IPS DF 4.7 (cell line): Measurements from ENCODE around the gene MYCBPAP.
"Not testable (repeated sequence)": the region's sequence is repeated elsewhere in the genome, so short reads cannot be mapped to it uniquely, and the experiment has no call there.

Source experiments
- DNase-seq: peaks from one replicate; pipeline ENCODE4 v3.0.0-alpha.2; 2013; ENCODE audit warnings: low spot score; ENCODE audit errors: extremely low read depth

The MYCBPAP gene

DNA sequence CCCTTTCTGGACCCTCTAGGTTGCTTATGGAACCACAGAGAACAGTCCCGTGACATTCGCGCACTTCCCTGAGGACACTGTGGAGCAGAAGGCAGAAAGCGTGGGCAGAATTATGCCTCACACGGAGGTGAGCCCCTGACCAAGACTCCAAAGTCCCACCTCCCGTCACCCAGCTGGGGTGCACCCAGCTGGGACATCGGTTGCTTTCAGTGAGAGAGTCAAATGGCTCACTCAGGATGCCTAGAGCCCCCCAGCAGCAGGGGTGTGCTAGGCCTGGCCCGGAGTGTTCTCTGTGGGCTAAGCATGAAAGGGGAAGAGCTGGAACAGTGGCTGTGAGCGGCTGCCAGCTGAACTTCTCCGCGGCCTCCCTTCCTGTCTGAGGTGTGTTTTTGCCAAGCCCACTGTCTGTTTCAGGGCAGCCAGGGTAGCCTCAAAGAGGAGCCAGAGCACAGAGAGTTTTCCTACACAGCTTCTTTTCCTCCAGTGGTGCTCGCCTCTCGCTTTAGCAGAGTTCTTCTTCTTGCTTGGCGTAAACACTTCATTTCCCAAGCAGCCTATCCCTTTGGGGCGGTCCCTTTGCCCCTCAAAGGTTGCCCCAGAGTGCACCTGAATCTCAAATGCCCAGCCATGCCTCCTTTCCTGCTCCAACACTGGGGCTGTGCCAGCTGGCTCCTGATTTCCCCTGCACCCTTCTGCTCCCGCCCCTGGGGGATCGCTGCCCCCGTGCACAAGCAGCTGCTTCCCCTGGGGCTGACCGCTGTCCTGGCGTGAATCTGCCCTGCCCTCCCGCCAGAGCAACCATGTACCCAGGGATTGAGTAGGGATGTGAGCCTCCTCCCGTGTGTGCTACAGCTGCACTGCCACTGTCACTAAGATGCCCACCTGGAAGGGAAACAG is 37.0 kb upstream of the MYCBPAP start:
- DNase-seq = no peak

DNA sequence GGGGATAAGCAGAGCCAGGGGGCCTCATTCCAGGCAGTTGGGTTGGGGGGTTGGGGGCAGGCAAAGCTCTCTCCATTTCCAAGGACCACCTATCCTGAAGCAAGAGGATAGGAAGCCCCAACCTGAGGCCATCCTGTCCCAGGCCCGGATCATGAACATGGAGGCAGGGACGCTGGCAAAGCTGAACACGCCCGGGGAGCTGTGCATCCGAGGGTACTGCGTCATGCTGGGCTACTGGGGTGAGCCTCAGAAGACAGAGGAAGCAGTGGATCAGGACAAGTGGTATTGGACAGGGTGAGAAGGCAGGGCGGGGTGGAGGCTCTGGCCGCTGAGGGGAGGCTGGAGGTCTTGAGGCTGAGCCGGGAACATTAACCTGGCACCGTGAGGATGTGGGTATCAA is 36.0 kb upstream of the MYCBPAP start:
- DNase-seq = no peak

DNA sequence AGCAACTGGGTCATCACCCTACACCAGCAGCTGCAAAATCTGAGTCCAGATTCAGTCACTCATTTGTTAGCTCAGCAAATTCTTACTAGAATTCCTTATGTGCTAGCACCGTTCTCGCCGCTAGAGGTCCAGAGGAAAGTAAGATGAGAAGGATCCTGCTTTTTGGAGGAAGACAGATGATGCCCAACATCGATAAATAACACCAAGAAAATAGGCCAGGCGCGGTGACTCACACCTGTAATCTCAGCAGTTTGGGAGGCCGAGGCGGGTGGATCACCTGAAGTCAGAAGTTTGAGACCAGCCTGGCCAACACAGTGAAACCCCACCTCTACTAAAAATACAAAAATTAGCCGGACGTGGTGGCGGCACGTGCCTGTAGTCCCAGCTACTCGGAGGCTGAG is 35.5 kb upstream of the MYCBPAP start:
- DNase-seq = not testable (repeated sequence)

DNA sequence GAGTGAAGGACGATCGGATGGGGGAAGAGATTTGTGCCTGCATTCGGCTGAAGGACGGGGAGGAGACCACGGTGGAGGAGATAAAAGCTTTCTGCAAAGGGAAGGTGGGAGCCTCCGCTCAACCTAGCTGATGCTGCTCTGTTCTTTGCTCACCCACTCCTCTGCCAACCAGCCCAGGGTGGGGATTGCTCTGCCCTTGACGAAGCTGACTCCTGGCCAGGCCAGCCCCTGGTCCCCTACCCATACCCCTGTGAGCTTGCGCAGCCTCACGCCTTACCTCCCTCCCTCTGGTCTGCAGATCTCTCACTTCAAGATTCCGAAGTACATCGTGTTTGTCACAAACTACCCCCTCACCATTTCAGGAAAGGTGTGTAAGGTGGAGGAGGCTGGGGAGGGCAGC is 34.3 kb upstream of the MYCBPAP start:
- DNase-seq = no peak

DNA sequence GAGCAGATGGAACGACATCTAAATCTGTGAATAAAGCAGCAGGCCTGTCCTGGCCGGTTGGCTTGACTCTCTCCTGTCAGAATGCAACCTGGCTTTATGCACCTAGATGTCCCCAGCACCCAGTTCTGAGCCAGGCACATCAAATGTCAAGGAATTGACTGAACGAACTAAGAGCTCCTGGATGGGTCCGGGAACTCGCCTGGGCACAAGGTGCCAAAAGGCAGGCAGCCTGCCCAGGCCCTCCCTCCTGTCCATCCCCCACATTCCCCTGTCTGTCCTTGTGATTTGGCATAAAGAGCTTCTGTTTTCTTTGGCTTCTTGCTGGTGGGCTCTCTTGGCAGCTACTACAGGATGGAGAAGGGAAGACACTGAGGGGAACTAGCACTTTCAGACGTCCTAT is 33.7 kb upstream of the MYCBPAP start:
- no peak for DNase-seq

DNA sequence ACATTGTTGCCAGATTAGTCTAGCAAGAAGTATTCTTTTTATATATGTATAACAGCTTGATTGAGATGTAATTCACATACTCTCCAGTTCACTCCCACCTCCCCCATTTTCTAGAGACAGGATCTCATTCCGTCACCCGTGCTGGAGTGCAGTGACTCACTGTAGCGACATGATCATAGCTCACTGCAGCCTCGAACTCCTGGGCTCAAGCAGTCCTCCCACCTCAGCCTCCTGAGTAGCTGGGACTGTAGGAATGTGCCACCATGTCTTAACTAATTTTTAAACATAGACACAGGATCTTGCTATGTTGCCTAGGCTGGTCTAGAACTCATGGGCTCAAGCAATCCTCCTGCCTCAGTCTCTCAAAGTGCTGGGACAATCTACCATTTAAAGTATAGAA is 32.9 kb upstream of the MYCBPAP start:
- DNase-seq = no peak

DNA sequence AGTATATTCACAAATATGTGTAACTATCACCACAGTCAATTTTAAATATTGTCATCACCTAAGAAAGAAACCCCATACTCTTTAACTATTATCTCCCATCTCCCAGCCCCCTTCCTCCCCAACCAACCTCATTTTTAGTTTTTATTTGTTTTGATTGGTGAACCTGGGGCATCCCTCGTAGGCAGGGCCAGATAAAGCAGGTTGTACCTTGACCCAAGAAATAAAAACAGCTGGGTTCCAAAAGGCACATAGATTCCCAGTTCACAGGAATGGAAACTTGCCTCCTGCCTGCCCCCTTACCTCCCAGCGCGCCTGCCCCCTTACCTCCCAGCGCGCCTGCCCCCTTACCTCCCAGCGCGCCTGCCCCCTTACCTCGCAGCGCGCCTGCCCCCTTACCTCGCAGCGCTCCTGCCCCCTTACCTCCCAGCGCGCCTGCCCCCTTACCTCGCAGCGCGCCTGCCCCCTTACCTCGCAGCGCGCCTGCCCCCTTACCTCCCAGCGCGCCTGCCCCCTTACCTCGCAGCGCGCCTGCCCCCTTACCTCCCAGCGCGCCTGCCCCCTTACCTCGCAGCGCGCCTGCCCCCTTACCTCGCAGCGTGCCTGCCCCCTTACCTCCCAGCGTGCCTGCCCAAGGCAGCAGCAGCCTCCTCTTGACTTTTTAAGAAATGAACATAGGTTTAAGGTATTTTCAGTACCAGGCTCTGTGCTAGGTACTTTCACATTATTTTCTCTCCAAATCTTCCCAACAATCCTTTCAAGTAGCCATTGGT is 32.3 kb upstream of the MYCBPAP start:
- not testable (repeated sequence) for DNase-seq

DNA sequence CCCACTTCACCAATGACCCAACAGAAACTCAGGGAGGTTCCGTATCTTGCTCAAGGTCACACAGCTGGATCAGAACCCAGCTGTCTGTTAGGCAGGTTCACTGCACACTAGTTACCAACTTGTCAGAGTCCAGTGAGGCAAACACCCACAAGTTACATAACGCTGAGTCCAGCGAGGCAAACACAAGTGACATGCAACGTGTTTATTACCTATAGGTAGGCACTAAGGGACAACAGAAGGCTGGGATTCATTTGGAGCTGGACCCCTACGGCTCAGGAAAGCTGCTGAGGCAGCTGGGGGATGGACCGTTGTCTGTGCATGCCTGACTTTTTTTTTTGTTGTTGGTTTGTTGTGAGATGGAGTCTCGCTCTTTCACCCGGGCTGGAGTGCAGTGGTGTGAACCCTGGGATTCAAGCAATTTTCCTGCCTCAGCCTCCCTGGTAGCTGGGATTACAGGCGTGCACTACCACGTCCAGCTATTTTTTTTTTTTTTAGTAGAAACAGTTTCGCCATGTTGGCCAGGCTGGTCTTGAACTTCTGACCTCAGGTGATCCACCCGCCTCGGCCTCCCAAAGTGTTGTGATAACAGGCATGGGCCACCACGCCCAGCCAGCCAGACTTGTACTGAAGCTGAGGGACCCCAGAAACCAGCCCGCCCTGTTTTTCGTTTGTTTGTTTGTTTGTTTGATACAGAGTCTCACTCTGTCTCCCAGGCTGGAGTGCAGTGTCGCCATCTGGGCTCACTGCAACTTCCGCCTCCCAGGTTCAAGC is 31.5 kb upstream of the MYCBPAP start:
- DNase-seq = no peak

DNA sequence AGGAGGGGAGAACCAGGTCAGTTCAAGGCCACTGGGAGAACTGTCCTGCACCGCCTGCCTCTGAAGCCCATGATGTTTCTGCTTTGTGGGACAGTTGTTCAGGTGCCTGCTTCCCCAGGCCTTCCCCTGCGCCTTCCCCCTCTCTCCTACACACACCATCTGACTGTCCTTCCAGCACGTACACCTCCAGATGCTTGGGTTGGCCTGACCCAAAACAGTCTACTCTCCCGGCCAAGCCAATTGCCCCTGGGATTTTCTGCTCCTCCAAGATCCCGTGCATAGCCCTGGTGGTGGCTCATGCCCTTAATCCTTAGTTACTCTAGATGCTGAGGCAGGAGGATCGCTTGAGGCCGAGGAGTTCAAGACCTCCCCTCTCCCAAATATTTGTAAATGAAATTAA is 30.3 kb upstream of the MYCBPAP start:
- no peak for DNase-seq

DNA sequence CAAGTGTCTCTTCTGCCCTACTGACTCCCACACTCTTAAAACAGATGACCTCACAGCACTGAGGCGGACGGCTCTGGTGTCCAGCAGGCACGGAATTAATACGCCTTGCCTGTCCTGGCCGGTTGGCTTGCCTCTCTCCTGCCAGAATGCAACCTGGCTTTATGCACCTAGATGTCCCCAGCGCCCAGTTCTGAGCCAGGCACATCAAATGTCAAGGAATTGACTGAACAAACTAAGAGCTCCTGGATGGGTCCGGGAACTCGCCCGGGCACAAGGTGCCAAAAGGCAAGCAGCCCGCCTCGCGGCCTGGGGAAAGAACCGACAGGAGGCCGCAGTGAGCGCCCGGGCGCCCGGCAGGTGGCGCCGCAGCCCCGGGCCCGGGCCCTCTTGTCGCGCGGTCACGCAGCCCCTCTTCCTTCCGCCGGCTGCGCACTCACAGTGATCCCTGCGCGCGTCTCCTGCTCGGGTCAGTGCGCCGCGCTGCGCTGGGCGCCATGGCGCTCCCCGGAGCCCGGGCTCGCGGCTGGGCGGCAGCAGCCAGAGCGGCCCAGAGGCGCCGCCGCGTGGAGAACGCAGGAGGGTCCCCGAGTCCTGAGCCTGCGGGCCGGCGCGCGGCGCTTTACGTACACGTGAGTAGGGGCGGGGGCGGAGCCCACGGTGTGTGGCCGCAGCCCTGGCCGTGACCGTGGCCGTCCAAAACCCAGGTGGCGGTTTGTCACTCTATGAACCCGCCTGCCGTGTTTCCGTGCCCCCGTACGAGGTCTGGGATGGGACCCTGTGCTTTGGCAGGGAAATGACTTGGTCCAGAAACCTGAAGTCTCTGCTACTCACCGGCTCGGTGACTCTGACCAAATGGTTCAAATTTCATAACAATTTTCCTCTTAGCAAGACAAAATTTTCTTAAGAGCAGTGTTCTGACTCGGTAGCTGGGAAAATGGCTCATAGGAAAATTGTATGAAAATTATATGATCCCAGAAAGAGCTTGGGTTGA is 29.6 kb upstream of the MYCBPAP start, which contains the start of gene RSAD1:
Gene RSAD1, plus strand, starts transcription at position 470 of the 991 bp plus-strand sequence. Its CDS starts 25 bp downstream, at position 495.
- DNase-seq = no peak

DNA sequence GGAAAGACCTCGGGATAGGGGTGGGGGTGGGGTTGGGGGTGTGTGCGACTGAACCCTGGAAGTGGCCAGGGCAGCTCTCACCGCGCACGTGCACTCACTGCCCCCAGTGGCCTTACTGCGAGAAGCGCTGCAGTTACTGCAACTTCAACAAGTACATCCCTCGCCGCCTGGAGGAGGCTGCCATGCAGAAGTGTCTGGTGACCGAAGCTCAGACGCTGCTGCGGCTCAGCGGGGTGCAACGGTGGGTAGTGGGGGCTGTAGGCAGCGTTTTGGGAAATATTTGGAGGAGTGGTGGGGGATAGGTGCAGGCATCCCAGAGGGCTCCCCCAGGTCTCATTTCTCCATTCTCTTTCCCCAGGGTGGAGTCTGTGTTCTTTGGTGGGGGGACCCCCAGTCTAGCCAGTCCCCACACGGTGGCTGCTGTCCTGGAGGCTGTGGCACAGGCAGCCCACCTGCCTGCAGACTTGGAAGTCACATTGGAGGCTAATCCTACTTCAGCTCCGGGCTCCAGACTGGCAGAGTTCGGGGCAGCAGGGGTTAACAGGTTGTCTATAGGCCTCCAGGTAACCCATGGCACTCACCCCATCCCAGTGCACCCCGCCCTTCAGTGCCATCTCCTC is 28.6 kb upstream of the MYCBPAP start:
- peak; percentile 72 for DNase-seq

DNA sequence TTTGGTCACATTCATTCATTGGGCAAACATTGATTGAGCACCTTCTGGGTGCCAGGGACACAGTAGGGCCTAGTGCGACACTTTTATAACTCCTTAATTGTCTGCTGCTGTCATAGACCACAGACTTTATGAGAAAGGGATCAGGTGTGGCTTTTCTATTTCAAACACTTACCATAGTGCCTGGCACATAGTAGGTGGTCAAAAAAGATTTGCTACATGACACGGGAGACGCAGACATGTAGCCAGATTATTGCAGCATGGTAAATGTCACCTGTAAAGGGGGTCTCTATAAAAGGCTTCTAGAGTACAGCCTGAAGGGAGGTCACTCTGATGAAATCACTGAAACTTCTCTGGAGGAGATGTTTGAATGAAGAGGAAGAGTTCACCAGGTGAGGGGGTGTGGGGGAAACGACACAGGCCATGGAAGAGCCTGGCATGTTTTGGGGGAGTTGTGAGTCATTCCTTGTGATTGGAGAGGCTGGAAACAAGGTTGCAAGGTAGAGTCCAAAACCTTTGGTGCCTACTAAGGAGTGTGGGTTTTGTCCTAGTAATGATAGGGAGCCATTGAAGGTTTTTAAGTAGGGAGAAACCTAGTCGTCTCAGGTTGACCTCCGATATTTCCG is 28.0 kb upstream of the MYCBPAP start:
- DNase-seq = no peak

DNA sequence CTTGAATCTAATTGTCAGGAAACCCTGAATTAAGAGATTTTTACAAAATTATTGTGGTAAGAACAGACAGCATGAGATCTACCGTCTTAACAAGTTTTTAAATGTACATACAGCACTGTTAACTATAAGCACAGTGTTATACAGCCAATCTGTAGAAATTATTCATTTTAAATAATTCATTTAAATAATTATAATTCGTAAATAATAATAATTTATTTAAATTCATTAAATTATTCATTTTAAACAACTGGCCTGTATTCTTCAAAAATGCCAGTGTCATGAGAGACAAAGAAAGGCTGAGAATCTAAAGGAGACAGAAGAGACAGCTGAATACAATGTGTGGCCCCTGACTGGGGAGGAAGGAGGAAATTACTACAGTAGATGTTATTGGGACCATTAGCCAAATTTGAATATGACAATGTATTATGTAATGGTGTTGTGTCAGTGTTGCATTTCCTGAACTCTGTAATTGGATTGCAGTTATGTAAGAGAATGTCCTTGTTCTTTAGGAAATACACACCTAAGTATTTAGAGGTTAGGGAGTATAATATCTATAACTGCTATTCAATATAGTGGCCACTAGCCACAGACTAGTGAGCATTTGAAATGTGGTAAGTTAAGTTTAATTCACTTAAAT is 27.3 kb upstream of the MYCBPAP start:
- DNase-seq = no peak

DNA sequence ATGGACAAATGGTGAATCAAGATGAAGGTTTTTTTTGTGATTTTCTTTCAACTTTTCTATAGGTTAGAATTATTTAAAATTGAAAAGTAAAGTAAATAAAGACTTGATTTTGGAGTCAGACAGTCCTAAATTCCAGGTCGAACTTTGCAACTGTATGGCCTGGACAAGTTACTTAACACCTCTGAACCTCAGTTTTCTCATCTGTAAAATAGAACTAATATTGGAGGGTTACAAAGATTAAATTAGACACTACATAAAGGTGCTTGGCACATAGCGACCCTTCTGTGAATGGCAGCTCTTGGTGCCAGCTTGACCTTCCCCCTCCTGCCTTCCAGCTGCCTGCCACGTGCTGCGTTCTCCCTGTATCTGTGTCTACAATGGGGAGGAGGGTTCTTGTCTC is 26.6 kb upstream of the MYCBPAP start:
- no peak for DNase-seq

DNA sequence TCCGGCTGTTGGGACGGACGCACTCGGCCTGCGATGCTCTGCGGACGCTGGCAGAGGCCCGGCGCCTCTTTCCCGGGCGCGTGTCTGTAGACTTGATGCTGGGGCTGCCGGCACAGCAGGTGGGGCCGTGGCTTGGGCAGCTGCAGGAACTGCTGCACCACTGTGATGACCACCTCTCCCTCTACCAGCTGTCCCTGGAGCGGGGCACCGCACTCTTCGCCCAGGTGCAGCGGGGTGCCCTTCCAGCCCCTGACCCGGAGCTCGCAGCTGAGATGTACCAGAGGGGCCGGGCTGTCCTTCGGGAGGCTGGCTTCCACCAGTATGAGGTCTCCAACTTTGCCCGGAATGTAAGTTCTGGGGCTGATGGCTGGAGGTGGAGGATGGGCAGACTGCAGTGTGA is 26.1 kb upstream of the MYCBPAP start:
- DNase-seq = no peak

DNA sequence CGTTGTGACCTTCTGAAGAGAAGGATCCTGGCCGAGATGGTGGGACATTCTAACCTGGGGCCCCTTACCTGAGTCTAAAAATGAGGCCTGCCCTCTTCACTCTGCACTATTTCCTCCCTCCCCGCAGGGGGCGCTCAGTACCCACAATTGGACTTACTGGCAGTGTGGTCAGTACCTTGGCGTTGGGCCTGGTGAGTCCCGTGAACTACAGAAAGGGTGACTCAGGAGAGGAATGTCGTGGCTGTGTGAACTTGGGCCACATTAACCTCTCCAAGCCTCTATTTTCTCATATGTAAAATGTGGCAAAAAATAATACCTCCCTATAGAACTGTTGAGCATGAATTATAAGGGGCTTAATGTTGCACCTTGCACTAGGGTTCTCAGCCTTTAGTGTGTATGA is 25.7 kb upstream of the MYCBPAP start:
- peak; percentile 76 for DNase-seq

DNA sequence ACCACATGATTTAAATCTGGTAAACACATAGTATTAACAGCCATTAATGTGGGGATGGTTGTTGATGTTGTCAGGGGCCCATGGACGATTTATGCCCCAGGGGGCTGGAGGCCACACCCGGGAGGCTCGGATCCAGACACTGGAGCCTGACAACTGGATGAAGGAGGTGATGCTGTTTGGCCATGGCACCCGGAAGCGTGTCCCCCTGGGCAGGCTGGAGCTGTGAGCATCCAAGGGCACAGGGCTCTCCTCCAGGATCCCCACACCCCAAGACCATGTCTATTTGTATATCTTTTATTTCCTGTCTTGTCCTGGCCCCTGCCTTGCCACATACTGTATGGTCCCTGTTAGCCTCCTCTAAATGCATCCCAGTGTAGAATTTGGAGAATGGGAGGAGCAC is 25.0 kb upstream of the MYCBPAP start:
- no peak for DNase-seq

DNA sequence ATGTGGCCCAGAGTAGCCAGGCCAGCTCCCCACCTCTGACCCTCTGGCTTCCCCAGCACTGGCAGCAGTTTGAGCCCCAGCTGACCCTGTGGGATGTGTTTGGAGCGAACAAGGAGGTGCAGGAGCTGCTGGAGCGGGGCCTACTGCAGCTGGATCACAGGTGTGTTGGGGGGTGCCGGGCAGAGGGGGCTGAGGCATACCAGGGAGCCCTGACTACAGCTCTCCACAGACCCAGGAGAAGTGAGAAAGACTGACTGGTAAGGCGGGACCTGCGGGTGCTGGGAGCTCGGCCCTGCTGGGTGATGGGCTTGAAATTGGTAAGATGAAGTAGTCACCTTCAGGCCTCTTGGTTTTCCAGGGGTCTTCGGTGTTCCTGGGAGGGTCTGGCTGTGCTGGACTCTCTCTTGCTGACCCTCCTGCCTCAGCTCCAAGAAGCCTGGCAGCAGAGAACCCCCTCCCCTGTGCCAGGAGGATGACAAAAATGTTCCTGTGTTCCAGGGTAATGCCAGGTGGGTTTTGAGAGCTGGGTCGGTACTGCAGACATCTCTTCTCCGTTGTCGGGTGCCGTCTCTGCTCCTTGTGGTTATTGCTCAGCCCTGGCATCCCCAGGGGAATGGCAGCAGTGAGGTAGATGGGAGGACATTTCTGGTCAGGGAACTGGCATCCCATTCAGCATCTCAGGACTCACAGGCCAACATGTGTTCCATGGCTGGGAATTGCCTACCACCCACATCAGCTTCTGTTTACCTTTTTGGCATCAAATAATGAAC is 23.7 kb upstream of the MYCBPAP start:
- DNase-seq = no peak
